Neural cell (in vitro differentiated cells): ENCODE data around the gene PAK2. TPM values are rescaled to one million over a fixed set of nuclear protein-coding genes. Genes with fewer than 3 reads are reported as not detected.
"Not testable (repeated sequence)": the region's sequence is repeated elsewhere in the genome, so short reads cannot be mapped to it uniquely, and the experiment has no call there.

Source experiments
- H2AFZ ChIP-seq: fragments of 200-600, 300-800 bp; sonication (generic), shearing (Covaris generic); 2 replicates; pipeline ENCODE4 v1.6.0; 2014; ENCODE audit warnings: low read depth, mild to moderate bottlenecking, antibody characterized with exemption, low read length, moderate library complexity
- H3F3A ChIP-seq: fragments of 200-600 bp; shearing (Covaris generic); 2 replicates; pipeline ENCODE4 v1.6.1; 2016; ENCODE audit warnings: mild to moderate bottlenecking, moderate library complexity, mixed read lengths, antibody characterized with exemption, low read length; ENCODE audit not compliant: insufficient read depth, poor library complexity, severe bottlenecking
- H3K27ac ChIP-seq: fragments of 200-600, 300-800 bp; sonication (generic), shearing (Covaris generic); 2 replicates; pipeline ENCODE4 v1.5.1; 2014; ENCODE audit warnings: mild to moderate bottlenecking, low read length, moderate library complexity
- H3K27me3 ChIP-seq: fragments of 300-800, 200-600 bp; sonication (generic), shearing (Covaris generic); 2 replicates; pipeline ENCODE4 v1.6.0; 2014; ENCODE audit warnings: mild to moderate bottlenecking, low read depth, low read length, moderate library complexity; ENCODE audit not compliant: insufficient read depth
- H3K36me3 ChIP-seq: fragments of 300-800, 200-600 bp; sonication (generic), shearing (Covaris generic); 2 replicates; pipeline ENCODE4 v1.5.1; 2014; ENCODE audit warnings: mild to moderate bottlenecking, antibody characterized with exemption, low read length, moderate library complexity; ENCODE audit not compliant: insufficient read depth
- H3K4me2 ChIP-seq: fragments of 300-800, 200-600 bp; sonication (generic), shearing (Covaris generic); 2 replicates; pipeline ENCODE4 v1.6.0; 2014; ENCODE audit warnings: mild to moderate bottlenecking, low read length
- H3K4me3 ChIP-seq: fragments of 300-800, 200-600 bp; sonication (generic), shearing (Covaris generic); 2 replicates; pipeline ENCODE4 v1.5.1; 2014; ENCODE audit warnings: mild to moderate bottlenecking, low read length, moderate library complexity
- H3K79me2 ChIP-seq: fragments of 200-600 bp; shearing (Covaris generic); replicated peaks from 2 replicates; pipeline ENCODE4 v1.6.0; 2014; ENCODE audit warnings: mild to moderate bottlenecking, low read length, moderate library complexity; ENCODE audit not compliant: insufficient read depth
- H3K9ac ChIP-seq: fragments of 300-800, 200-600 bp; sonication (generic), shearing (Covaris generic); 2 replicates; pipeline ENCODE4 v1.6.1; 2016; ENCODE audit warnings: mild to moderate bottlenecking, low read length, mixed read lengths
- H3K9me2 ChIP-seq: fragments of 200-600 bp; shearing (Covaris generic); 2 replicates; pipeline ENCODE4 v1.6.1; 2016; ENCODE audit warnings: mild to moderate bottlenecking, low read length, mixed read lengths; ENCODE audit not compliant: insufficient read depth
- H3K9me3 ChIP-seq: fragments of 200-600, 300-800 bp; sonication (generic), shearing (Covaris generic); 2 replicates; pipeline ENCODE4 v1.6.1; 2016; ENCODE audit warnings: mild to moderate bottlenecking, mixed run types, low read length, moderate library complexity, mixed read lengths
- H4K20me1 ChIP-seq: fragments of 200-600 bp; shearing (Covaris generic); 2 replicates; pipeline ENCODE4 v1.6.1; 2016; ENCODE audit warnings: mild to moderate bottlenecking, mixed run types; ENCODE audit not compliant: insufficient read depth
- CTCF ChIP-seq: fragments of 450-650 bp; IDR thresholded peaks from 2 replicates; pipeline ENCODE4 v1.5.1; 2014; ENCODE audit warnings: antibody characterized with exemption, mild to moderate bottlenecking, moderate library complexity; ENCODE audit not compliant: poor library complexity, severe bottlenecking
- EP300 ChIP-seq: fragments of 450-650 bp; conservative IDR thresholded peaks from 2 replicates; pipeline ENCODE4 v1.6.1; 2014; ENCODE audit warnings: antibody characterized with exemption, mild to moderate bottlenecking, moderate library complexity; ENCODE audit not compliant: poor library complexity, severe bottlenecking
- MXI1 ChIP-seq: fragments of 450-650 bp; conservative IDR thresholded peaks from 2 replicates; pipeline ENCODE4 v1.6.1; 2014; ENCODE audit warnings: antibody characterized with exemption, mild to moderate bottlenecking; ENCODE audit not compliant: poor library complexity, severe bottlenecking
- POLR2AphosphoS5 ChIP-seq: IDR thresholded peaks from 2 replicates; pipeline ENCODE4 v1.6.1; 2012
- RAD21 ChIP-seq: fragments of 450-650 bp; conservative IDR thresholded peaks from 2 replicates; pipeline ENCODE4 v1.6.1; 2014; ENCODE audit warnings: antibody characterized with exemption, mild to moderate bottlenecking, moderate library complexity
- REST ChIP-seq: IDR thresholded peaks from 2 replicates; pipeline ENCODE4 v1.6.1; 2012; ENCODE audit warnings: borderline replicate concordance
- SMC3 ChIP-seq: fragments of 450-650 bp; conservative IDR thresholded peaks from 2 replicates; pipeline ENCODE4 v1.6.1; 2014; ENCODE audit warnings: antibody characterized with exemption, mild to moderate bottlenecking, moderate library complexity; ENCODE audit not compliant: poor library complexity
- TAF1 ChIP-seq: IDR thresholded peaks from 2 replicates; pipeline ENCODE4 v1.6.1; 2012; ENCODE audit warnings: low read depth
- polyA plus RNA-seq: library from polyadenylated mRNA; depleted of rRNA; stranded (reverse); fragments of >200 nt; gene quantifications from 2 replicates; pipeline ENCODE4 v1.2.3, GENCODE V29; 2014

Gene PAK2
- polyA plus RNA-seq, 1 donor from 2014 or later, result 40.3 TPM

- Histone ChIP-seq H3K27me3 (no peaks in the 10 kb centered on the region), H3K4me3 (no peak overlapping the region), H4K20me1 (no peaks in the 10 kb centered on the region), H3K79me2 (no peaks in the 10 kb centered on the region), H3K36me3 (no peaks in the 10 kb centered on the region), H3K4me2 (no peak overlapping the region), H3K9me2 (no peaks in the 10 kb centered on the region), H3K27ac (no peak overlapping the region), H3K9me3 (no peaks in the 10 kb centered on the region), H2AFZ (no peak overlapping the region), H3K9ac (no peak overlapping the region), H3F3A (no peaks in the 10 kb centered on the region)
- TF ChIP-seq TAF1, result no peak
Observed at GRCh38 chr3:196835086-196835485, 95.4 kb downstream of the PAK2 start.

GRCh38 chr3:196836626-196837025 lies 97.0 kb downstream of the PAK2 start:
- H3K4me3 ChIP-seq, H3K9me3 ChIP-seq, H3K27ac ChIP-seq, H4K20me1 ChIP-seq, H3K9ac ChIP-seq, H2AFZ ChIP-seq, H3K27me3 ChIP-seq, H3K36me3 ChIP-seq, H3K79me2 ChIP-seq, H3K4me2 ChIP-seq, H3K9me2 ChIP-seq, H3F3A ChIP-seq: not testable (repeated sequence)

GRCh38 chr3:196837819-196838420 lies 98.3 kb downstream of the PAK2 start:
- Histone ChIP-seq H3K36me3 (no peaks in the 10 kb centered on the region), H3K27ac (no peak overlapping the region), H3K4me2 (no peak overlapping the region), H3K4me3 (no peak overlapping the region), H3F3A (no peaks in the 10 kb centered on the region), H4K20me1 (no peaks in the 10 kb centered on the region), H3K9me3 (no peaks in the 10 kb centered on the region), H3K27me3 (no peaks in the 10 kb centered on the region), H2AFZ (no peak overlapping the region), H3K79me2 (no peaks in the 10 kb centered on the region), H3K9ac (no peak overlapping the region), H3K9me2 (no peaks in the 10 kb centered on the region)
- TF ChIP-seq POLR2AphosphoS5, result peak; percentile 13
- TF ChIP-seq RAD21, result peak; percentile 24
- TF ChIP-seq TAF1, result no peak

- H3K9ac ChIP-seq, H3K27me3 ChIP-seq, H3K79me2 ChIP-seq, H3K9me3 ChIP-seq, H3K4me2 ChIP-seq, H3K9me2 ChIP-seq, H3K27ac ChIP-seq, H3K4me3 ChIP-seq, H3K36me3 ChIP-seq, H4K20me1 ChIP-seq, H3F3A ChIP-seq, H2AFZ ChIP-seq: not testable (repeated sequence)
Observed at GRCh38 chr3:196839351-196839750, 99.7 kb downstream of the PAK2 start.

- H3K9ac ChIP-seq, result no peak overlapping the region
- H3K4me3 ChIP-seq, result no peak overlapping the region
- H3K27me3 ChIP-seq, result no peaks in the 10 kb centered on the region
- H3K36me3 ChIP-seq, result no peaks in the 10 kb centered on the region
- H3F3A ChIP-seq, result no peaks in the 10 kb centered on the region
- H4K20me1 ChIP-seq, result no peaks in the 10 kb centered on the region
- H3K4me2 ChIP-seq, result no peak overlapping the region
- no peak overlapping the region for H2AFZ ChIP-seq
- no peaks in the 10 kb centered on the region for H3K9me3 ChIP-seq
- H3K9me2 ChIP-seq, result no peaks in the 10 kb centered on the region
- H3K27ac ChIP-seq, result no peak overlapping the region
- no peaks in the 10 kb centered on the region for H3K79me2 ChIP-seq
- no peak for TF ChIP-seq MXI1
- TF ChIP-seq CTCF, result no peak
- TF ChIP-seq SMC3, result no peak
- TF ChIP-seq RAD21, result no peak
- TF ChIP-seq EP300, result no peak
- no peak for TF ChIP-seq REST
Observed at GRCh38 chr3:196842567-196843434, 103.1 kb downstream of the PAK2 start.
